ENCODE data around the gene TSN. TPM values are rescaled to one million over a fixed set of nuclear protein-coding genes. Genes with fewer than 3 reads are reported as not detected.

The TSN gene
- total RNA-seq, 4 donors from 2014 or later = 35.4 to 47.1 (median 37.0) TPM

GRCh38 chr2:121731366-121731765 is 24.1 kb upstream of the TSN start:
- TF ChIP-seq CTCF (IDR thresholded peaks at IDR 0.05; ENCODE audit: low read depth) = no peak

- no peak for TF ChIP-seq CTCF (IDR thresholded peaks at IDR 0.05; ENCODE audit: low read depth)
These were observed 19.9 kb upstream of the TSN start for GRCh38 chr2:121735518-121736074.

- no peak for TF ChIP-seq CTCF (IDR thresholded peaks at IDR 0.05; ENCODE audit: low read depth)
These were observed 19.4 kb upstream of the TSN start for GRCh38 chr2:121736140-121736461.

- TF ChIP-seq CTCF (IDR thresholded peaks at IDR 0.05; ENCODE audit: low read depth) = no peak
These were observed 18.8 kb upstream of the TSN start, which contains the start of gene NIFK for GRCh38 chr2:121736462-121737336. NIFK (minus strand) TSS chr2:121736875; CDS start chr2:121736850, 25 bp downstream.

- TF ChIP-seq CTCF (IDR thresholded peaks at IDR 0.05; ENCODE audit: low read depth) = no peak
These were observed 14.5 kb upstream of the TSN start for GRCh38 chr2:121740973-121741372.

GRCh38 chr2:121741450-121741849 is 14.0 kb upstream of the TSN start:
- no peak for TF ChIP-seq CTCF (IDR thresholded peaks at IDR 0.05; ENCODE audit: low read depth)

GRCh38 chr2:121746071-121746578 is 9.3 kb upstream of the TSN start:
- TF ChIP-seq CTCF (IDR thresholded peaks at IDR 0.05; ENCODE audit: low read depth) = no peak

Measured in subcutaneous adipose tissue (tissue), 4 donors.